ENCODE results near the gene GIMAP8.
"Not testable (repeated sequence)": the region's sequence is repeated elsewhere in the genome, so short reads cannot be mapped to it uniquely, and the experiment has no call there.

GIMAP8 gene

DNA sequence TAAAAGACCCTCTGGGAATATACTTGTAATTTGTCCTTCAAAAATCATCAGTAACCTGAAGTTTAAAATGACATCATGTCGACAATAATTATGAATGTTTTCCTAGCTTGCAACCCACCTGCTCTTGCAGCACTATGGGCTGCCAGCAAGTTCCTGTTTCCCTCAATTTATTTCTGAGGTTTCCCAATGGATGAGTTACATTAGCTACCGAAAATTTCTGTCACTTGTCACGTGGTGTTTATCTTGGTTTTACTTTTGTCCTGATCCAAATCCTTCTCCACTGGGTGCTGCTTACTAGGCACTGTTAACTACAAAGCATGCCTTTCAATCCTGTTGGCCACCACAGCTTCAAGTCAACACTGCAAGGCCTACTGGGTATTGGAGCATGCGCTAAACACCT, 31.5 kb downstream of the GIMAP8 start:
- DNase-seq: no peak
- in situ Hi-C loops (cut with HindIII; ENCODE audit: low pct_ligation_motif_present, low pct_unique_long_range_greater_than_20kb, low sequenced_read_pairs): no loop called here

DNA sequence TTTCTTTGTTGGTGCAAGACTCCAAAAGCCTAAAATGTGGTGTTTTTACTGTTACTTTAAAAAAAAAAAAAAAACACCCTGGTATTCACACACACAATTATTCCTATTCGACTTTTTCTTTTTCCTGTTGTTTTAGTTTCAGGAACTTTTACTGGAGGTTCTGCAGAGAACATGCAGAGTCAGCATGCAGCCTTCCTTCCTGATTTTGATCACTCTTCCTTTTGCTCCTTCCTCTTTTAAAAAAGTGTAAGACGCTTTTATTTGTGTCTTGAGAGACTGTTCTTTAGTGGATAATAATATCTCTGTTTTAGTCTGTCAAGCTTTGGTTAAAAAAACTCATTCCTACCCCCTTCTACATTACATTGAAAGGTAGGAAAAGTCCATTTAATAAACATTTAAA, 33.1 kb downstream of the GIMAP8 start:
- in situ Hi-C loops (cut with HindIII; ENCODE audit: low pct_ligation_motif_present, low pct_unique_long_range_greater_than_20kb, low sequenced_read_pairs); DNase-seq: not testable (repeated sequence)

DNA sequence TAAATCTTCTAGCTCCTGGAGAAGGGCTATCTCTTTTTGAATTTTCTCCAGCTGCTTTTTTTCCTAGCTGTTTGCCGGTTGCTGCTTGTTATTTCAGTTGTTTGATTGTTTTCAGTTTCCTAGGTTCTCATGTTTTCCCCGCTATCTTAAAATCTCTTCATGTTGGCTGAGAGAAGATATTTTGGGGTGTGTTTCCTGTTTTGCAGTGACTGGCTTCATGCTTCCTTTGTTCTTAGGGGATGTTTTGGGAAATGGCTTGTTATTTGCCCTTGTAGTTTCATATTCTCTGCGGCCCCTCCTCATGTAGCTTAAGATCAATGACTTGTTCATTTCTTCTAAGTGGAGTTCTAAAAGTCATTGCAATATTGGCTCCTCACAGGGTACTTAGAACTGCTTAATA, 33.6 kb downstream of the GIMAP8 start:
- in situ Hi-C loops (cut with HindIII; ENCODE audit: low pct_ligation_motif_present, low pct_unique_long_range_greater_than_20kb, low sequenced_read_pairs); DNase-seq: not testable (repeated sequence)

DNA sequence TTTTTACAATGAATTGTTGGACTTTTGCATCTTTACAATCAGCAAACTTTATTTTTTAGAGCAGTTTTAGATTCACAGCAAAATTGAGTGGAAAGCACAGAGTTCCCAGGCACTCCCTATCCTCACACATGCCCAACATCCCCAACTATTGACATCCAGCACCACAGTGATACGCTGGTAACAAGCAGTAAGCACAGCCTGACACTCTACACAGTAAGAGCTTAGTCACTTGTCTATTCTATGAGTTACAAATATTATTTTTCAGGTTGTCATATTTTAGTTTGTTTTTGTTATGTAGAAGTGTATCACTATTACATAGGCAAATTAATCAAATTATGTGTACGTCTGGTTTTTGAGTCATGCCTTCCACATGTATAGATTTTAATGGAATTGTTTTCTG, 37.2 kb downstream of the GIMAP8 start:
- in situ Hi-C loops (cut with HindIII; ENCODE audit: low pct_ligation_motif_present, low pct_unique_long_range_greater_than_20kb, low sequenced_read_pairs): no loop called here
- no peak for DNase-seq

DNA sequence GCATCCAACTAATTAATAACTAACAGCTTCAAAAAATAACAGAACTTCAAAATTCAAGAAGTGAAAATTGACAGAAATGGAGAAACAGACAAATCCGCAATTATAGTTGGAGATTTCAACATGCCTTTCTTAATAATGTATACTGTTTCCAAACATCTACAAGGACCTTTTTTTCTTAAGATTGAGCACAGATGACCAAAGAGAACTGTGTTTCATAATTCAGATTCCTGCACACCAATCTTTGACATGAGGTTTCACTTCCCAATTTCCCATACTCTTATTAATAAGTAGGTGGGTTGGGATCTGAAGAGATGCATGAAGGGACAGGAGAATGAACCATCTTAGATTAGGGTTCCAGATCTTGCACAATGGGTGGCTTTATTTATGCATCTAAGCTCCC, 39.4 kb downstream of the GIMAP8 start:
- in situ Hi-C loops (cut with HindIII; ENCODE audit: low pct_ligation_motif_present, low pct_unique_long_range_greater_than_20kb, low sequenced_read_pairs): no loop called here
- DNase-seq: no peak

DNA sequence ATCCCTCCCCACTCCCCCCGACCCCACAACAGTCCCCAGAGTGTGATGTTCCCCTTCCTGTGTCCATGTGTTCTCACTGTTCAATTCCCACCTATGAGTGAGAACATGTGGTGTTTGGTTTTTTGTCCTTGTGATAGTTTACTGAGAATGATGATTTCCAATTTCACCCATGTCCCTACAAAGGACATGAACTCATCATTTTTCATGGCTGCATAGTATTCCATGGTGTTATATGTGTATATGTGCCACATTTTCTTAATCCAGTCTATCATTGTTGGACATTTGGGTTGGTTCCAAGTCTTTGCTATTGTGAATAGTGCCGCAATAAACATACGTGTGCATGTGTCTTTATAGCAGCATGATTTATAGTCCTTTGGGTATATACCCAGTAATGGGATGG, 43.0 kb downstream of the GIMAP8 start:
- DNase-seq; in situ Hi-C loops (cut with HindIII; ENCODE audit: low pct_ligation_motif_present, low pct_unique_long_range_greater_than_20kb, low sequenced_read_pairs): not testable (repeated sequence)

DNA sequence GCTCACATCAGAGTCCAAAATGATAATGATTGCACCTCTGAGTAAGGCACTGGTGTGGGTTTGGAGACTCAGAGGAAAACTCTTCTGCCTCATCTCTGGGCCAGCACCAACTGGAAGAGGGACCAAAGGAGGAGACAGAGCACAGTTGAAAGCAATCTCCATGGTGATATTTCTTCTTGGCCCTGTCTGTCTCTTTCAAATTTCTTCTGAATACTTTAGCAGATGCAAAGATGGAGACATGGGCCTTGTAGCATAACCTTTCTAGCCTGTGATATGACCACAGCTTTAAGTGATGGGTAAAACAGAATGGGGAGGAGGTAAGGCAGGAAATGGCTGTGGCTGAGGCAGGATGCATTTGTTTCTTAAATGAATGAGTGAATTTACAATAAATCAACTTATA, 52.1 kb downstream of the GIMAP8 start:
- in situ Hi-C loops (cut with HindIII; ENCODE audit: low pct_ligation_motif_present, low pct_unique_long_range_greater_than_20kb, low sequenced_read_pairs): no loop called here
- no peak for DNase-seq

- no peak for DNase-seq
- in situ Hi-C loops (cut with HindIII; ENCODE audit: low pct_ligation_motif_present, low pct_unique_long_range_greater_than_20kb, low sequenced_read_pairs): no loop called here
Measured at GRCh38 chr7:150503155-150503554, 52.7 kb downstream of the GIMAP8 start.

- no peak for DNase-seq
- in situ Hi-C loops (cut with HindIII; ENCODE audit: low pct_ligation_motif_present, low pct_unique_long_range_greater_than_20kb, low sequenced_read_pairs): no loop called here
Measured at GRCh38 chr7:150503581-150503980, 53.2 kb downstream of the GIMAP8 start.

- no peak for DNase-seq
- in situ Hi-C loops (cut with HindIII; ENCODE audit: low pct_ligation_motif_present, low pct_unique_long_range_greater_than_20kb, low sequenced_read_pairs): no loop called here
Measured at GRCh38 chr7:150507947-150508602, 57.6 kb downstream of the GIMAP8 start.

- in situ Hi-C loops (cut with HindIII; ENCODE audit: low pct_ligation_motif_present, low pct_unique_long_range_greater_than_20kb, low sequenced_read_pairs): no loop called here
- no peak for DNase-seq
Measured at GRCh38 chr7:150511048-150511447, 60.6 kb downstream of the GIMAP8 start.

DNA sequence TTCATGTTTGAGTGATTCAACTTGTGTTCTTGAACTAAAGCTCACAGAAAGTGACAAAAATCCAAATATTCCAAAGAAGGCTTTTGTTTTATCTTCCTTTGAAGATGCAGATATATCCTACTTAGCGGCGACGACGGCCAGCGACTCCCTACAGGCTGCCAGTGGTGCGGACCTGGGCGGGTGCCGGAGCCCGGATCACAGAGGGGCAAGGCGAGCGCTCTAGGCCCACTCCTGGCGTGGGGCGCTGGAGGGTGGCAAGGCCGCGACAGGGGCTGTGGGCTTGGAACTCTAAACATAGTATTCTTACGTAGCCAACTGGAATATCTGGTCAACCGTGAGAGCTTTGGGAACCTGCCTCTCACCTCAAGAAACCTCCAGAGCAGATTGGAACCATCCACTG, 63.3 kb downstream of the GIMAP8 start:
- DNase-seq: no peak
- in situ Hi-C loops (cut with HindIII; ENCODE audit: low pct_ligation_motif_present, low pct_unique_long_range_greater_than_20kb, low sequenced_read_pairs): no loop called here

DNA sequence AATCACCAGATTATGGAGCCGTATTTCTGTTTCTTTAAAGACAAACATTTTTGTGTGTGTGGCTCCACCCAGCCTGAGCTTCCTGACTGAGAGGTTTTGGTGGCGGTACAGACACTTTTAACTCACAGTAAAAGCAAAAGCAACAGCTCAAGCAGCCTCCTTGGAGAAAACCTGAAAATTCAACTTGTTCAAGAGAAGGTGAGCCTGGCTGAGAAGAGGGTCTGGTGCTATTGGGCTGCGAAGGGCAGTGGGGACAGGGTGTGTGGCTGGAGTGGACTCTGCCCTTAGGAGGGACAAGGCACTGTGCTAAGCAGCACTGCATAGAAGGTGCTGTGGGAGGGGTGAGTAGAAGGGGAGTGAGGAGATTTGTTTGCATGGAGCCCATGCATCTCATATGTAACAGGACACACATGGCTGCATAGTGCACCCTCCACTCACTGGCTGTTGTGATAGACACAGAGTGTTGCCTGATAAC, 64.4 kb downstream of the GIMAP8 start, which contains the start of gene GIMAP7:
Gene GIMAP7 (plus strand): TSS at position 125 of the 475 bp plus-strand sequence. CDS start 5,103 bp downstream, outside the sequence.
- no peak for DNase-seq
- in situ Hi-C loops (cut with HindIII; ENCODE audit: low pct_ligation_motif_present, low pct_unique_long_range_greater_than_20kb, low sequenced_read_pairs): no loop called here

GRCh38 chr7:150515248-150516147, 65.1 kb downstream of the GIMAP8 start:
- no peak for DNase-seq
- in situ Hi-C loops (cut with HindIII; ENCODE audit: low pct_ligation_motif_present, low pct_unique_long_range_greater_than_20kb, low sequenced_read_pairs): no loop called here

DNA sequence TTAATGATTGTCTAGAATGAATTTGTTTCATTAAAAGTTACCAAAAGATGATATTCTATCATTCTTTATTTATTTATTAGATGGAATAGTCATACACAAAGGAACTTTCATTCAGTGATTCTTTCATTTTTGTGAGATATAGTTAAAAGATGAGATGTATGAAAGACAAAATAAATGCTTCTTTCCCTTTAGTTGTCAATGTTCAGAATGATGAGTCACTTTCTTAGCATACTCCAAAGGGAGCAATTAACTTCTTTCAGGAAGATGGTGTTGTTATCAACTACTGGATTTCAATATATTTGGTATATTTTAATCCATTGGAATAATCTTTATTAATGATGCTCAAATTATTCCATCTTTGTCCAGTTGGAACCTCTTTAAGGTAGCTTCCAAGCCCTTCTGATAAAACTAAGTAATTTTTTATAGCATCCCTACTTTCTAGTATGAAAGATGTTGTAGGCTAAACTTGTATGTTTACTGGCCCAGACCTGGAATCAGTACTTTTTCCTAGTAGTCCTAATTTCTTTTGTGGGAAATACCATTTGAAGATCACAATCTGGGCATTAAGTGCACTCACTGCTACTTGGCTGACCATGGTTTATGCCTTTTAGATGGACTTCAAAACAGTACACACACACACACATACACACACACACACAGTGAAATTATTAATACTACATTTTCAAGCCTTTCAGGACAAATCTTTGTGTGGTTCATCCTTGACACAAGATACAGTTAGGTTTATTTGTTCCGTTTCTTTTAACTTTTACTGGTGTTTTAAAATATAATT, 66.7 kb downstream of the GIMAP8 start:
- DNase-seq: no peak
- in situ Hi-C loops (cut with HindIII; ENCODE audit: low pct_ligation_motif_present, low pct_unique_long_range_greater_than_20kb, low sequenced_read_pairs): no loop called here

GRCh38 chr7:150519310-150519709, 68.9 kb downstream of the GIMAP8 start:
- DNase-seq: no peak
- in situ Hi-C loops (cut with HindIII; ENCODE audit: low pct_ligation_motif_present, low pct_unique_long_range_greater_than_20kb, low sequenced_read_pairs): no loop called here

GRCh38 chr7:150520145-150520544, 69.7 kb downstream of the GIMAP8 start:
- in situ Hi-C loops (cut with HindIII; ENCODE audit: low pct_ligation_motif_present, low pct_unique_long_range_greater_than_20kb, low sequenced_read_pairs): no loop called here
- no peak for DNase-seq

- in situ Hi-C loops (cut with HindIII; ENCODE audit: low pct_ligation_motif_present, low pct_unique_long_range_greater_than_20kb, low sequenced_read_pairs); DNase-seq: not testable (repeated sequence)
Measured at GRCh38 chr7:150522931-150523330, 72.5 kb downstream of the GIMAP8 start.

GRCh38 chr7:150524018-150524417, 73.6 kb downstream of the GIMAP8 start:
- no peak for DNase-seq
- in situ Hi-C loops (cut with HindIII; ENCODE audit: low pct_ligation_motif_present, low pct_unique_long_range_greater_than_20kb, low sequenced_read_pairs): no loop called here
